SK-N-SH (cell line): ENCODE data around the gene ZMIZ1. TPM values are rescaled to one million over a fixed set of nuclear protein-coding genes. Genes with fewer than 3 reads are reported as not detected.
A peak's percentile ranks its signal among the peaks of the same experiment; 100 is the strongest.

Experiments used
- CTCF ChIA-PET: fragments of 300-600, 350-600 bp; formaldehyde crosslinking; extraction: SDS; loops from one replicate; lab custom pipeline; 2021; lab: Yijun Ruan, JAX
- POLR2A ChIA-PET: fragments of 350-600 bp; sonication (Branson Sonifier 250); formaldehyde crosslinking; extraction: SDS; loops from one replicate; lab custom pipeline; 2020; ENCODE audit warnings: antibody characterized with exemption, inconsistent platforms; lab: Yijun Ruan, JAX
- DNase-seq: peaks from one replicate; pipeline ENCODE4 v3.0.0; 2012
- H2AFZ ChIP-seq: fragments of 200-600 bp; sonication (generic); 2 replicates; pipeline ENCODE4 v1.8.1; 2016; ENCODE audit warnings: antibody characterized with exemption, mild to moderate bottlenecking, low read depth
- H3F3A ChIP-seq: fragments of 200-600 bp; sonication (generic); replicated peaks from 2 replicates; pipeline ENCODE3; 2016; ENCODE audit warnings: antibody characterized with exemption, mild to moderate bottlenecking; ENCODE audit not compliant: insufficient read depth
- H3K27ac ChIP-seq, 2 experiments: fragments of 200-500 bp in 1 of 2; fragments of 200-600 bp in 1 of 2; sonication (Bioruptor generic) in 1 of 2; sonication (generic), shearing (Covaris generic) in 1 of 2; 2 replicates each; pipeline versions ENCODE4 v1.5.1 to v1.6.1; 2014 to 2016; ENCODE audit warnings: low read depth in 2 of 2, inconsistent platforms in 1 of 2, low read length in 1 of 2, mild to moderate bottlenecking in 1 of 2, mixed read lengths in 1 of 2
- H3K27me3 ChIP-seq: fragments of 200-600 bp; sonication (generic), shearing (Covaris generic); 2 replicates; pipeline ENCODE4 v1.6.1; 2016; ENCODE audit warnings: mixed run types; ENCODE audit not compliant: insufficient read depth
- H3K36me3 ChIP-seq, 2 experiments: fragments of 200-500 bp in 1 of 2; fragments of 200-600 bp in 1 of 2; sonication (Bioruptor generic) in 1 of 2; sonication (generic) in 1 of 2; replicated peaks in 1 of 2; 2 replicates each; pipeline versions ENCODE3 to v1.5.1; 2014 to 2016; ENCODE audit warnings: low read length in 1 of 2, mild to moderate bottlenecking in 1 of 2; ENCODE audit not compliant: insufficient read depth in 2 of 2, control insufficient read depth in 1 of 2
- H3K4me1 ChIP-seq, 2 experiments: fragments of 200-500 bp in 1 of 2; fragments of 200-600 bp in 1 of 2; sonication (Bioruptor generic) in 1 of 2; sonication (generic), shearing (Covaris generic) in 1 of 2; 2 replicates each; pipeline versions ENCODE4 v1.5.1 to v1.6.1; 2014 to 2016; ENCODE audit warnings: low read depth in 1 of 2, low read length in 1 of 2, mixed run types in 1 of 2; ENCODE audit not compliant: insufficient read depth in 2 of 2, control insufficient read depth in 1 of 2
- H3K4me2 ChIP-seq: fragments of 200-600 bp; sonication (generic), shearing (Covaris generic); 2 replicates; pipeline ENCODE4 v1.6.1; 2017; ENCODE audit warnings: mixed run types
- H3K4me3 ChIP-seq, 2 experiments: fragments of 200-500 bp in 1 of 2; fragments of 200-600 bp in 1 of 2; sonication (Bioruptor generic) in 1 of 2; sonication (generic), shearing (Covaris generic) in 1 of 2; 2 replicates each; pipeline versions ENCODE4 v1.5.1 to v1.8.1; 2014 to 2016; ENCODE audit warnings: low read depth in 2 of 2, inconsistent platforms in 1 of 2, low read length in 1 of 2, mild to moderate bottlenecking in 1 of 2, mixed read lengths in 1 of 2, moderate library complexity in 1 of 2
- H3K79me2 ChIP-seq: fragments of 200-600 bp; sonication (generic); 2 replicates; pipeline ENCODE4 v1.8.1; 2017; ENCODE audit warnings: mild to moderate bottlenecking; ENCODE audit not compliant: insufficient read depth
- H3K9ac ChIP-seq: fragments of 200-600 bp; sonication (generic); 2 replicates; pipeline ENCODE4 v1.6.1; 2017; ENCODE audit warnings: mixed run types
- H3K9me2 ChIP-seq: fragments of 200-600 bp; sonication (generic); 2 replicates; pipeline ENCODE4 v1.6.1; 2017; ENCODE audit warnings: mixed run types
- H3K9me3 ChIP-seq: fragments of 200-600 bp; sonication (generic); 2 replicates; pipeline ENCODE4 v1.6.1; 2017; ENCODE audit warnings: mixed run types, mild to moderate bottlenecking, moderate library complexity
- H4K20me1 ChIP-seq: fragments of 200-600 bp; sonication (generic); 2 replicates; pipeline ENCODE4 v1.6.1; 2017; ENCODE audit warnings: mild to moderate bottlenecking, mixed run types; ENCODE audit not compliant: insufficient read depth
- EZH2phosphoT487 ChIP-seq: fragments of 200-600 bp; sonication (generic); IDR thresholded peaks from 2 replicates; pipeline ENCODE4 v1.6.1; 2017; ENCODE audit warnings: low read depth, mixed run types, mild to moderate bottlenecking, antibody characterized with exemption, moderate library complexity, borderline replicate concordance
- FOSL2 ChIP-seq: IDR thresholded peaks from 2 replicates; pipeline ENCODE4 v1.4.0; 2012; ENCODE audit warnings: low read depth, mild to moderate bottlenecking, moderate library complexity, borderline replicate concordance
- FOXJ3 ChIP-seq: sonication (generic); formaldehyde crosslinking; IDR thresholded peaks from 2 replicates; pipeline ENCODE4 v1.5.1; 2020; ENCODE audit warnings: mild to moderate bottlenecking, missing genetic modification reagents
- FOXM1 ChIP-seq: IDR thresholded peaks from 2 replicates; pipeline ENCODE4 v1.4.0; 2012; ENCODE audit warnings: low read depth, mild to moderate bottlenecking
- GABPA ChIP-seq: IDR thresholded peaks from 2 replicates; pipeline ENCODE4 v1.4.0; 2012; ENCODE audit warnings: low read depth, mild to moderate bottlenecking
- GATA2 ChIP-seq: sonication (generic); formaldehyde crosslinking; IDR thresholded peaks from 2 replicates; pipeline ENCODE4 v1.5.0; 2020; ENCODE audit warnings: mild to moderate bottlenecking, missing genetic modification reagents
- MAX ChIP-seq: IDR thresholded peaks from 2 replicates; pipeline ENCODE4 v1.4.0; 2012; ENCODE audit warnings: low read depth
- MXI1 ChIP-seq: IDR thresholded peaks from 2 replicates; pipeline ENCODE4 v1.6.1; 2012; ENCODE audit warnings: mild to moderate bottlenecking, low read depth, low read length, improper control_type of control experiment
- NRF1 ChIP-seq: IDR thresholded peaks from 2 replicates; pipeline ENCODE4 v1.6.1; 2012; ENCODE audit warnings: low read depth, mild to moderate bottlenecking, low read length
- RCOR1 ChIP-seq: fragments of 150-350 bp; IDR thresholded peaks from 2 replicates; pipeline ENCODE4 v1.6.1; 2017; ENCODE audit warnings: antibody characterized with exemption, low read length
- RFX5 ChIP-seq: IDR thresholded peaks from 2 replicates; pipeline ENCODE4 v1.6.1; 2012; ENCODE audit warnings: mild to moderate bottlenecking, improper control_type of control experiment, low read length
- RXRA ChIP-seq: IDR thresholded peaks from 2 replicates; pipeline ENCODE4 v1.4.0; 2012; ENCODE audit warnings: low read depth, mild to moderate bottlenecking, borderline replicate concordance
- SIN3A ChIP-seq: IDR thresholded peaks from 2 replicates; pipeline ENCODE4 v1.6.1; 2012; ENCODE audit warnings: low read depth, mild to moderate bottlenecking, low read length, moderate library complexity, borderline replicate concordance
- TAF1 ChIP-seq: IDR thresholded peaks from 2 replicates; pipeline ENCODE4 v1.6.1; 2012; ENCODE audit warnings: low read depth, mild to moderate bottlenecking, low read length, moderate library complexity, borderline replicate concordance
- USF1 ChIP-seq: IDR thresholded peaks from 2 replicates; pipeline ENCODE4 v1.4.0; 2012; ENCODE audit warnings: low read depth, borderline replicate concordance
- YY1 ChIP-seq: IDR thresholded peaks from 2 replicates; pipeline ENCODE4 v1.4.0; 2012; ENCODE audit warnings: low read depth, mild to moderate bottlenecking
- ZBTB33 ChIP-seq: IDR thresholded peaks from 2 replicates; pipeline ENCODE4 v1.4.0; 2012; ENCODE audit warnings: low read depth, borderline replicate concordance
- WGBS: methylation state at CpG from one replicate; pipeline ENCODE4 v1.1.6; 2017; ENCODE audit warnings: low lambda C conversion rate; 5-methylcytosine and 5-hydroxymethylcytosine counted together
- polyA plus RNA-seq, 3 experiments: library from polyadenylated mRNA; depleted of rRNA; stranded (reverse); fragments of >200 nt; gene quantifications; 2 replicates each; pipeline ENCODE4 v1.2.3, GENCODE V29; 2012

The ZMIZ1 gene
- polyA plus RNA-seq, 1 of the 3 experiments (the other 2 are of a cell fraction): 23.5 TPM

- Histone ChIP-seq H3K27me3 (no peaks in the 10 kb centered on the region), H2AFZ (no peak overlapping the region), H3K9me3 (no peaks in the 10 kb centered on the region), H3F3A (no peaks in the 10 kb centered on the region), H3K27ac (peak overlapping the region in 1 of 2 experiments; percentile 83; a peak in 2 of 4 replicates)
- POLR2A ChIA-PET: interaction anchor here (1.0 to 1.8 kb wide), 4 partner anchors 9 to 58 kb away, joined by 3 to 6 read pairs (median 4); no protein-coding TSS in a partner anchor
- TF ChIP-seq GATA2 (CRISPR knock-in tag): peak; percentile 40; the same call in 1 of the 2 replicates
- TF ChIP-seq ZBTB33: no peak
- TF ChIP-seq, all 33 proteins: peak for 1
- no peak overlapping the region for H3K9ac ChIP-seq
- no peak overlapping the region for H3K4me3 ChIP-seq
- peaks cover 0 to 59% of the 10 kb centered on the region in 2 experiments; a peak in 1 of 4 replicates for H3K4me1 ChIP-seq
- CTCF ChIA-PET: interaction anchor here (0.7 to 1.7 kb wide), 3 partner anchors 9 to 168 kb away, joined by 3 to 8 read pairs (median 5); no protein-coding TSS in a partner anchor
- H3K4me2 ChIP-seq: no peak overlapping the region
- no peaks in the 10 kb centered on the region for H3K9me2 ChIP-seq
- no peaks in the 10 kb centered on the region for H4K20me1 ChIP-seq
- WGBS: 84% methylated on average over 11 of the region's 18 CpGs
- DNase-seq: no peak
- no peaks in the 10 kb centered on the region for H3K36me3 ChIP-seq
- H3K79me2 ChIP-seq: no peaks in the 10 kb centered on the region
Observed at GRCh38 chr10:79027147-79028055, 41.4 kb upstream of the ZMIZ1 start.

GRCh38 chr10:79028056-79028430 is 40.7 kb upstream of the ZMIZ1 start:
- no peaks in the 10 kb centered on the region for H4K20me1 ChIP-seq
- POLR2A ChIA-PET: interaction anchor here (1.0 to 1.8 kb wide), 5 partner anchors 9 to 59 kb away, joined by 3 to 6 read pairs (median 4); no protein-coding TSS in a partner anchor
- peaks cover 0 to 53% of the 10 kb centered on the region in 2 experiments; a peak in 1 of 4 replicates for H3K4me1 ChIP-seq
- no peak overlapping the region for H3K4me2 ChIP-seq
- H3K79me2 ChIP-seq: no peaks in the 10 kb centered on the region
- CTCF ChIA-PET: interaction anchor here (0.7 to 1.7 kb wide), 3 partner anchors 10 to 38 kb away, joined by 3 to 8 read pairs (median 3); no protein-coding TSS in a partner anchor
- no peaks in the 10 kb centered on the region for H3K9me2 ChIP-seq
- peak overlapping the region in 1 of 2 experiments; percentile 83; a peak in 2 of 4 replicates for H3K27ac ChIP-seq
- no peak overlapping the region for H3K4me3 ChIP-seq
- no peak for DNase-seq
- H3K9ac ChIP-seq: no peak overlapping the region
- WGBS: 78% methylated on average over 4 of the region's 4 CpGs
- no peaks in the 10 kb centered on the region for H3K27me3 ChIP-seq
- H3F3A ChIP-seq: no peaks in the 10 kb centered on the region
- no peak overlapping the region for H2AFZ ChIP-seq
- H3K36me3 ChIP-seq: no peaks in the 10 kb centered on the region
- H3K9me3 ChIP-seq: no peaks in the 10 kb centered on the region
- TF ChIP-seq TAF1: no peak
- TF ChIP-seq RXRA: no peak
- TF ChIP-seq GABPA: no peak
- TF ChIP-seq GATA2 (CRISPR knock-in tag): no peak
- TF ChIP-seq USF1: no peak
- TF ChIP-seq YY1: no peak
- TF ChIP-seq FOXM1: no peak
- TF ChIP-seq RCOR1: no peak
- TF ChIP-seq NRF1: no peak
- no peak for TF ChIP-seq EZH2phosphoT487
- TF ChIP-seq MAX: no peak
- TF ChIP-seq MXI1: no peak
- no peak for TF ChIP-seq RFX5
- TF ChIP-seq FOSL2: no peak
- TF ChIP-seq FOXJ3 (CRISPR knock-in tag): no peak
- no peak for TF ChIP-seq SIN3A
